Upper lobe of left lung (tissue), 6 donors: Measurements from ENCODE around the gene LONP1. TPM values are rescaled to one million over a fixed set of nuclear protein-coding genes. Genes with fewer than 3 reads are reported as not detected.

Experiments
- ATAC-seq, 2 donors: fragments of 200-7000 bp; cut with Tn5 transposase; one replicate each; pipeline ENCODE4 v1.9.1; 2022; ENCODE audit warnings: mild to moderate bottlenecking in 2 of 2, moderate library complexity in 2 of 2; ENCODE audit not compliant: low FRiP score in 2 of 2
- DNase-seq, 2 donors: peaks; one replicate each; pipeline ENCODE4 v3.0.0-alpha.2; 2019 to 2020
- H3K27ac ChIP-seq, 4 donors: fragments of 200-600 bp; sonication (generic); one replicate each; pipeline ENCODE4 v1.5.1; 2016 to 2019
- H3K27me3 ChIP-seq, 4 donors: fragments of 200-600 bp; sonication (generic); one replicate each; pipeline ENCODE4 v1.5.1; 2017 to 2019
- H3K36me3 ChIP-seq, 4 donors: fragments of 200-600 bp; sonication (generic); one replicate each; pipeline ENCODE4 v1.5.1; 2016 to 2019
- H3K4me1 ChIP-seq, 4 donors: fragments of 200-600 bp; sonication (generic); one replicate each; pipeline ENCODE4 v1.5.1; 2018 to 2019
- H3K4me3 ChIP-seq, 4 donors: fragments of 200-600 bp; sonication (generic); one replicate each; pipeline ENCODE4 v1.5.1; 2017 to 2019; ENCODE audit warnings: mild to moderate bottlenecking in 2 of 4, moderate library complexity in 1 of 4
- H3K9me3 ChIP-seq, 4 donors: fragments of 200-600 bp; sonication (generic); one replicate each; pipeline ENCODE4 v1.5.1; 2018 to 2019
- EP300 ChIP-seq, 4 donors: sonication (generic); formaldehyde crosslinking; IDR thresholded peaks; one replicate each; pipeline ENCODE4 v1.5.1; 2017; ENCODE audit warnings: antibody characterized with exemption in 4 of 4, control low read depth in 2 of 4
- POLR2A ChIP-seq, 4 donors: fragments of 450-650 bp; IDR thresholded peaks; one replicate each; pipeline ENCODE4 v1.5.1; 2016 to 2017; ENCODE audit warnings: antibody characterized with exemption in 4 of 4, mild to moderate bottlenecking in 2 of 4
- POLR2AphosphoS5 ChIP-seq, 2 donors: sonication (generic); formaldehyde crosslinking; IDR thresholded peaks; one replicate each; pipeline ENCODE4 v1.5.1; 2017; ENCODE audit warnings: antibody characterized with exemption in 2 of 2
- whole genome bisulfite sequencing, 2 donors: methylation state at CpG; one replicate each; pipeline ENCODE4 v1.1.5; 2017 to 2018; 5-methylcytosine and 5-hydroxymethylcytosine counted together
- total RNA-seq, 6 donors: library from RNA; depleted of rRNA in 4 of 6; stranded (reverse); fragments of >200 nt in 4 of 6; gene quantifications; one replicate each; pipeline versions ENCODE4 v1.1.0 to v1.2.1, GENCODE V29; 2016 to 2021
- TF ChIP-seq, protein P1 (sequence below), 6 experiments: fragments of 450-650 bp in 4 of 6; fragments of 200-600 bp in 2 of 6; sonication (generic) in 2 of 6; IDR thresholded peaks; one replicate each; pipeline ENCODE4 v1.5.1; 2016 to 2019; ENCODE audit warnings: antibody characterized with exemption in 6 of 6
- donor health status: DM: no; HTN: no; CAD: no; lungs with moderate emphysema.
- donor health status: DM: no; HTN: yes; CAD: no; lungs with severe emphysema.

The LONP1 gene
- total RNA-seq, 6 donors from 2014 or later = 79.7 to 141 (median 89.4) TPM

DNA sequence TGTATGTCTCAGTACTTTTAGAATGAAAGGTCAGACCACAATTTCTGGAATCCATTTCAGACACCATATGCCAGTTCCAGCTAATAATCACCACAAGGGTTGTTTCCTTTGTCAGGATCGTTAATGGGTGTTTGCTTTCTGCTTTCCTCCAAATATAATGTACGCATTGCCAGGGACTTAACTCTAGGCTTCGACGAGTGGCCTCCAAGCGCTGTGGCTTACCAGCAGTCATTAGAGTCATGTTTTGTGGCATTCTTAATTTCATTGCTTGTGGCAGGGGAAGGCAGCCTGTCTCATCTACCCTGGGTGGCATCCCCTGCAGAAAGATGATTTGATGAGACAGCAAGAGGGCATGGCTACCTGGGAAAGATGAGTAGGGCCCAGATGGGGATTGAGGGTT lies 74.5 kb downstream of the LONP1 start:
- Histone ChIP-seq H3K4me1 (peaks cover 0 to 10% (median 0%) of the 10 kb centered on the region in 4 donors), H3K27ac (no peak overlapping the region), H3K4me3 (no peak overlapping the region), H3K9me3 (no peaks in the 10 kb centered on the region), H3K36me3 (peaks cover 46 to 87% (median 64%) of the 10 kb centered on the region in 4 donors), H3K27me3 (no peaks in the 10 kb centered on the region)
- 84 to 93% methylated on average over 5 of the region's 5 CpGs for WGBS, 2 donors
- TF ChIP-seq, protein P1, sequence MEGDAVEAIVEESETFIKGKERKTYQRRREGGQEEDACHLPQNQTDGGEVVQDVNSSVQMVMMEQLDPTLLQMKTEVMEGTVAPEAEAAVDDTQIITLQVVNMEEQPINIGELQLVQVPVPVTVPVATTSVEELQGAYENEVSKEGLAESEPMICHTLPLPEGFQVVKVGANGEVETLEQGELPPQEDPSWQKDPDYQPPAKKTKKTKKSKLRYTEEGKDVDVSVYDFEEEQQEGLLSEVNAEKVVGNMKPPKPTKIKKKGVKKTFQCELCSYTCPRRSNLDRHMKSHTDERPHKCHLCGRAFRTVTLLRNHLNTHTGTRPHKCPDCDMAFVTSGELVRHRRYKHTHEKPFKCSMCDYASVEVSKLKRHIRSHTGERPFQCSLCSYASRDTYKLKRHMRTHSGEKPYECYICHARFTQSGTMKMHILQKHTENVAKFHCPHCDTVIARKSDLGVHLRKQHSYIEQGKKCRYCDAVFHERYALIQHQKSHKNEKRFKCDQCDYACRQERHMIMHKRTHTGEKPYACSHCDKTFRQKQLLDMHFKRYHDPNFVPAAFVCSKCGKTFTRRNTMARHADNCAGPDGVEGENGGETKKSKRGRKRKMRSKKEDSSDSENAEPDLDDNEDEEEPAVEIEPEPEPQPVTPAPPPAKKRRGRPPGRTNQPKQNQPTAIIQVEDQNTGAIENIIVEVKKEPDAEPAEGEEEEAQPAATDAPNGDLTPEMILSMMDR (IDR thresholded peaks at IDR 0.05) = no peak
- TF ChIP-seq POLR2AphosphoS5 (IDR thresholded peaks at IDR 0.05) (no peak), POLR2A (IDR thresholded peaks at IDR 0.05) (no peak), EP300 (IDR thresholded peaks at IDR 0.05) (no peak)
- no peak for ATAC-seq
- DNase-seq = no peak

DNA sequence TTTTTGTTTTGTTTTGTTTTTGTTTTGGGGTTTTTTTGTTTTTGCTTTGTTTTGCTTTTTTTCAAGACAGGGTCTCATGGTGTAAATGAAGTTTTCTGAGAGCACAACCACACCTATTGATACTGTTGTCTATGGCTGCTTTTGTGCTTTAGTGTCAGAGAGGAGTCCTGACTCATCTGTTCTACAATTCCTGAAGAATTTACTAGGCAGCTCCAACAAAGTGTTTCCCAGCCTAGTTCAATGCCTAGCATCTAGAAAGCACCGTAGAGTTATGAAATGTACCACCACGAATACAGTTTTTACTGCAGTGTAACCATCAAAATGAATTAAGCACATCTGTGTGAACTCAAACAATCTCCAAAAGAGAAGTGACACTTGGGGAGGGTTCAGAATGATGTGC lies 75.9 kb downstream of the LONP1 start:
- Histone ChIP-seq H3K27ac (no peak overlapping the region), H3K4me3 (no peak overlapping the region), H3K9me3 (no peaks in the 10 kb centered on the region), H3K36me3 (peaks cover 38 to 77% (median 56%) of the 10 kb centered on the region in 4 donors), H3K27me3 (no peaks in the 10 kb centered on the region), H3K4me1 (peaks cover 0 to 10% (median 0%) of the 10 kb centered on the region in 4 donors)
- 84 to 86% methylated on average over 2 of the region's 2 CpGs for WGBS, 2 donors
- TF ChIP-seq EP300 (IDR thresholded peaks at IDR 0.05) = no peak
- TF ChIP-seq POLR2AphosphoS5 (IDR thresholded peaks at IDR 0.05) = no peak
- no peak for TF ChIP-seq POLR2A (IDR thresholded peaks at IDR 0.05)
- TF ChIP-seq, protein P1 (IDR thresholded peaks at IDR 0.05) = no peak
- DNase-seq = no peak
- ATAC-seq = no peak

GRCh38 chr19:5643060-5643459 lies 76.9 kb downstream of the LONP1 start:
- TF ChIP-seq POLR2A (IDR thresholded peaks at IDR 0.05) = no peak
- TF ChIP-seq, protein P1 (IDR thresholded peaks at IDR 0.05) = no peak
- no peak for TF ChIP-seq EP300 (IDR thresholded peaks at IDR 0.05)
- TF ChIP-seq POLR2AphosphoS5 (IDR thresholded peaks at IDR 0.05) = no peak
- Histone ChIP-seq H3K27me3 (no peaks in the 10 kb centered on the region), H3K4me3 (no peak overlapping the region), H3K36me3 (peaks cover 32 to 71% (median 51%) of the 10 kb centered on the region in 4 donors), H3K27ac (no peak overlapping the region), H3K4me1 (peaks cover 0 to 14% (median 2%) of the 10 kb centered on the region in 4 donors), H3K9me3 (no peaks in the 10 kb centered on the region)
- WGBS, 2 donors = 82 to 96% methylated on average over 4 of the region's 4 CpGs
- no peak for ATAC-seq
- DNase-seq = no peak

DNA sequence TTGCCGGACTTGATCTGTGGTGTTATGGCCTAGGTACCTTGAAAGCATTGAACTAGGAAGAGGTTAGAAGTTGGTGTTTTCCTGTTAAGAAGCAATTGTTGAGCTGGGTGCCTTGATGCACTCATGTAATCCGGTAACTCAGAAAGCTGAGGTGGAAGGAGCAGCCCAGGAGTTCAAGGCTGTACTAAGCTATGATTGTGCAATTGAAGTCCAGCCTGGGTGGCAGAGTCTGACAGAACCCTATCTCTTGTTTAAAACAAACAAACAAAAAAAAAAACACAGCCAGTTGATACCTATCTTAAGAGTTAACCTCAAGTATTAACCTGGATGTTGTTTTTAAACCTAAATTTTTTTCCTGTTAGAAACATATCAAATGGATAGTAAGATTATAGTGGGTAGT lies 77.7 kb downstream of the LONP1 start:
- no peaks in the 10 kb centered on the region for H3K9me3 ChIP-seq
- DNase-seq (no peak), ATAC-seq (no peak)
- H3K36me3 ChIP-seq = peaks cover 25 to 62% (median 46%) of the 10 kb centered on the region in 4 donors
- WGBS, 2 donors = 76 to 93% methylated on average over 2 of the region's 2 CpGs
- H3K4me3 ChIP-seq = no peak overlapping the region
- TF ChIP-seq POLR2A (IDR thresholded peaks at IDR 0.05) = no peak
- TF ChIP-seq POLR2AphosphoS5 (IDR thresholded peaks at IDR 0.05) = no peak
- TF ChIP-seq EP300 (IDR thresholded peaks at IDR 0.05) = no peak
- TF ChIP-seq, protein P1 (IDR thresholded peaks at IDR 0.05) = no peak
- H3K4me1 ChIP-seq = peaks cover 0 to 20% (median 8%) of the 10 kb centered on the region in 4 donors
- H3K27me3 ChIP-seq = no peaks in the 10 kb centered on the region
- no peak overlapping the region for H3K27ac ChIP-seq

Other genes starting within 250 kb of the LONP1 start
- gene TINCR, start 152.2 kb downstream of the LONP1 start, total RNA-seq = 10 to 100 TPM in 1 of 6 donors, 1 to 10 TPM in 5; 3.1 to 12.8 (median 4.3) TPM
- gene SAFB2, start 97.4 kb downstream of the LONP1 start, total RNA-seq = 100 to 1,000 TPM in 2 of 6 donors, 10 to 100 TPM in 4; 41.8 to 273 (median 94.5) TPM
- 100 to 1,000 TPM in 3 of 6 donors, 10 to 100 TPM in 3; 66.4 to 524 (median 113) TPM for gene SAFB, start 97.1 kb downstream of the LONP1 start, total RNA-seq
- 10 to 100 TPM; 19.1 to 63.2 (median 34.2) TPM for gene MICOS13, start 39.6 kb downstream of the LONP1 start, total RNA-seq
- gene HSD11B1L, start 39.1 kb downstream of the LONP1 start, total RNA-seq = 10 to 100 TPM in 4 of 6 donors, 1 to 10 TPM in 2; 4.5 to 26.5 (median 16.7) TPM
- gene RPL36, start 29.9 kb downstream of the LONP1 start, total RNA-seq = 100 to 1,000 TPM; 290 to 626 (median 442) TPM
- gene CATSPERD, start 491 bp upstream of the LONP1 start, total RNA-seq = 1 to 10 TPM in 3 of 6 donors, not detected in 3; 1.1 to 5.9 (median 1.7) TPM
- gene PRR22, start 64.6 kb upstream of the LONP1 start, total RNA-seq = 1 to 10 TPM; 1.8 to 4.4 (median 3.4) TPM
- gene DUS3L, start 71.0 kb upstream of the LONP1 start, total RNA-seq = 10 to 100 TPM; 31.4 to 88.0 (median 43.1) TPM
- 10 to 100 TPM in 1 of 6 donors, 1 to 10 TPM in 4, under 1 TPM in 1; 0.77 to 13.3 (median 4.5) TPM for gene NRTN, start 84.9 kb upstream of the LONP1 start, total RNA-seq
- gene FUT6, start 119.6 kb upstream of the LONP1 start, total RNA-seq = 1 to 10 TPM in 2 of 6 donors, under 1 TPM in 4; 0.30 to 3.6 (median 0.82) TPM
- gene FUT3, start 131.3 kb upstream of the LONP1 start, total RNA-seq = 10 to 100 TPM in 4 of 6 donors, 1 to 10 TPM in 2; 4.2 to 19.5 (median 12.7) TPM
- gene FUT5, start 150.4 kb upstream of the LONP1 start, total RNA-seq = not detected
- 100 to 1,000 TPM in 4 of 6 donors, 10 to 100 TPM in 2; 87.3 to 238 (median 157) TPM for gene NDUFA11, start 183.6 kb upstream of the LONP1 start, total RNA-seq
- 10 to 100 TPM in 3 of 6 donors, 1 to 10 TPM in 3; 4.1 to 38.8 (median 9.3) TPM for gene VMAC, start 184.7 kb upstream of the LONP1 start, total RNA-seq
- 100 to 1,000 TPM in 4 of 6 donors, 10 to 100 TPM in 2; 20.6 to 414 (median 115) TPM for gene CAPS, start 194.1 kb upstream of the LONP1 start, total RNA-seq